HCT116 (cell line): ENCODE results near the gene BAX. TPM values are rescaled to one million over a fixed set of nuclear protein-coding genes. Genes with fewer than 3 reads are reported as not detected.

Experiments
- ATAC-seq: fragments of 200-7000 bp; cut with Tn5 transposase; 2 replicates; pipeline ENCODE4 v1.9.1; 2020; ENCODE audit warnings: mild to moderate bottlenecking, moderate library complexity
- BruUV-seq: library from RNA; stranded (reverse); fragments of 400-500 nt; replicated peaks from 2 replicates; lab custom pipeline; 2021; lab: Mats Ljungman, UMichigan
- CTCF ChIA-PET: fragments of 300-600 bp; sonication (Branson Sonifier 250); formaldehyde crosslinking; loops from one replicate; lab custom pipeline; 2021; ENCODE audit warnings: antibody characterized with exemption; lab: Charles Lee
- POLR2A ChIA-PET: fragments of 300-600, 350-600 bp; sonication (Branson Sonifier 250); formaldehyde crosslinking; loops from one replicate; lab custom pipeline; 2021; ENCODE audit warnings: antibody characterized with exemption; lab: Charles Lee
- RAD21 ChIA-PET, 2 experiments: fragments of 300-600 bp; sonication (Branson Sonifier 250); formaldehyde crosslinking; loops; one replicate each; lab custom pipeline; 2023; ENCODE audit warnings: low total read pairs in 2 of 2; ENCODE audit not compliant: uncharacterized antibody in 2 of 2, unreplicated experiment in 2 of 2, low non-redundant PET in 1 of 2; lab: Charles Lee
- DNase-seq: peaks from one replicate; pipeline ENCODE4 v3.0.0-alpha.2; 2010; ENCODE audit warnings: low read depth, low spot score
- H2AFZ ChIP-seq: fragments of 200-600 bp; shearing (Covaris generic), sonication (generic); 2 replicates; pipeline ENCODE4 v1.6.1; 2017; ENCODE audit warnings: low read depth, mixed run types, mixed read lengths, antibody characterized with exemption, low read length; ENCODE audit not compliant: poor library complexity, severe bottlenecking
- H3K27ac ChIP-seq: 2 replicates; pipeline ENCODE4 v1.5.1; 2012; ENCODE audit warnings: low read depth, low read length
- H3K27me3 ChIP-seq: fragments of 200-600 bp; sonication (generic); 2 replicates; pipeline ENCODE4 v1.6.1; 2016; ENCODE audit warnings: mixed run types, low read length, mixed read lengths; ENCODE audit not compliant: insufficient read depth
- H3K36me3 ChIP-seq, 2 experiments: fragments of 200-500 bp in 1 of 2; fragments of 200-600 bp in 1 of 2; sonication (Bioruptor generic) in 1 of 2; sonication (generic) in 1 of 2; 2 replicates each; pipeline versions ENCODE4 v1.5.1 to v1.6.1; 2014 to 2016; ENCODE audit warnings: low read length in 2 of 2, inconsistent platforms in 1 of 2, mixed read lengths in 1 of 2, mixed run types in 1 of 2; ENCODE audit not compliant: insufficient read depth in 2 of 2, control insufficient read depth in 1 of 2
- H3K4me1 ChIP-seq, 2 experiments: fragments of 200-600 bp in 1 of 2; sonication (generic) in 1 of 2; 2 replicates each; pipeline versions ENCODE4 v1.5.1 to v1.6.1; 2012 to 2017; ENCODE audit warnings: low read length in 2 of 2, inconsistent platforms in 1 of 2, mild to moderate bottlenecking in 1 of 2, mixed read lengths in 1 of 2, mixed run types in 1 of 2, moderate library complexity in 1 of 2; ENCODE audit not compliant: insufficient read depth in 2 of 2, control insufficient read depth in 1 of 2
- H3K4me2 ChIP-seq: fragments of 200-600 bp; sonication (generic); 2 replicates; pipeline ENCODE4 v1.6.1; 2017; ENCODE audit warnings: mixed run types, low read length, mixed read lengths
- H3K4me3 ChIP-seq, 2 experiments: fragments of 200-600 bp in 1 of 2; sonication (generic) in 1 of 2; replicated peaks in 1 of 2; 2 replicates each; pipeline ENCODE4 v1.5.1; 2011 to 2016; ENCODE audit warnings: low read length in 2 of 2, control low read depth in 1 of 2, low read depth in 1 of 2, mild to moderate bottlenecking in 1 of 2, mixed read lengths in 1 of 2, mixed run types in 1 of 2
- H3K79me2 ChIP-seq: fragments of 200-600 bp; sonication (generic); 2 replicates; pipeline ENCODE4 v1.6.1; 2017; ENCODE audit warnings: mild to moderate bottlenecking, mixed run types, low read length, moderate library complexity, mixed read lengths; ENCODE audit not compliant: insufficient read depth
- H3K9ac ChIP-seq: fragments of 200-600 bp; sonication (generic); 2 replicates; pipeline ENCODE4 v1.6.1; 2016; ENCODE audit warnings: low read length, mixed read lengths
- H3K9me2 ChIP-seq: fragments of 200-600 bp; sonication (generic), shearing (Covaris generic); 2 replicates; pipeline ENCODE4 v1.6.1; 2017; ENCODE audit warnings: mixed run types, mild to moderate bottlenecking, moderate library complexity; ENCODE audit not compliant: insufficient read depth
- H3K9me3 ChIP-seq, 2 experiments: fragments of 200-500 bp in 1 of 2; fragments of 200-600 bp in 1 of 2; sonication (Bioruptor generic) in 1 of 2; sonication (generic) in 1 of 2; 2 replicates each; pipeline ENCODE4 v1.6.1; 2014 to 2017; ENCODE audit warnings: low read length in 2 of 2, mixed read lengths in 2 of 2, inconsistent platforms in 1 of 2, low read depth in 1 of 2, mild to moderate bottlenecking in 1 of 2, mixed run types in 1 of 2, moderate library complexity in 1 of 2; ENCODE audit not compliant: control insufficient read depth in 1 of 2, insufficient read depth in 1 of 2
- H4K20me1 ChIP-seq: fragments of 200-600 bp; sonication (generic), shearing (Covaris generic); 2 replicates; pipeline ENCODE4 v1.6.1; 2017; ENCODE audit warnings: mixed run types, mild to moderate bottlenecking, moderate library complexity; ENCODE audit not compliant: insufficient read depth
- CEBPB ChIP-seq: IDR thresholded peaks from 2 replicates; pipeline ENCODE4 v1.6.1; 2012; ENCODE audit warnings: low read depth
- FOSL1 ChIP-seq: IDR thresholded peaks from 2 replicates; pipeline ENCODE4 v1.6.1; 2012; ENCODE audit warnings: low read depth
- JUND ChIP-seq: IDR thresholded peaks from 2 replicates; pipeline ENCODE4 v1.6.1; 2012
- RAD21 ChIP-seq: IDR thresholded peaks from 2 replicates; pipeline ENCODE4 v1.6.1; 2012; ENCODE audit warnings: low read depth, mild to moderate bottlenecking
- REST ChIP-seq: IDR thresholded peaks from 2 replicates; pipeline ENCODE4 v1.6.1; 2012; ENCODE audit warnings: low read depth
- SIN3A ChIP-seq: IDR thresholded peaks from 2 replicates; pipeline ENCODE4 v1.6.1; 2012; ENCODE audit warnings: low read depth
- SRF ChIP-seq: IDR thresholded peaks from 2 replicates; pipeline ENCODE4 v1.6.1; 2012; ENCODE audit warnings: low read depth
- YY1 ChIP-seq: IDR thresholded peaks from 2 replicates; pipeline ENCODE4 v1.6.1; 2011; ENCODE audit warnings: low read length, low read depth, moderate library complexity, mild to moderate bottlenecking; ENCODE audit not compliant: insufficient replicate concordance; ENCODE audit errors: extremely low read depth
- intact Hi-C: fragments of 100-400 bp; cut with micrococcal nuclease; formaldehyde crosslinking; loops from 2 replicates; pipeline ENCODE4 v1.10.0; 2022
- total RNA-seq: library from RNA; stranded (reverse); gene quantifications from one replicate; pipeline ENCODE4 v1.2.1, GENCODE V29; 2021; ENCODE audit not compliant: unreplicated experiment

The BAX gene
- total RNA-seq, 1 experiment from 2014 or later, result 96.4 TPM

GRCh38 chr19:48922548-48923490, 31.9 kb upstream of the BAX start:
- CTCF ChIA-PET, result no interaction called here
- RAD21 ChIA-PET, result no interaction called here
- intact Hi-C loops, result no loop called here
- TF ChIP-seq FOSL1 (no peak), REST (no peak), SIN3A (no peak), RAD21 (no peak), CEBPB (no peak), JUND (no peak), YY1 (no peak), SRF (no peak)
- Histone ChIP-seq H3K27me3 (no peaks in the 10 kb centered on the region), H3K4me2 (no peak overlapping the region), H3K4me3 (no peak overlapping the region), H3K9ac (no peak overlapping the region), H3K79me2 (no peaks in the 10 kb centered on the region), H2AFZ (no peak overlapping the region), H3K9me3 (no peaks in the 10 kb centered on the region), H3K36me3 (peaks cover 2 to 3% of the 10 kb centered on the region in 2 experiments; a peak in 1 of 4 replicates), H4K20me1 (no peaks in the 10 kb centered on the region), H3K9me2 (no peaks in the 10 kb centered on the region), H3K4me1 (peaks cover 20 to 35% of the 10 kb centered on the region in 2 experiments), H3K27ac (no peak overlapping the region)
- POLR2A ChIA-PET, result no interaction called here
- TSS peak; percentile 56 for BruUV-seq
- DNase-seq (no peak), ATAC-seq (no peak)
